PC-3 (cell line): ENCODE data around the gene SIVA1. TPM values are rescaled to one million over a fixed set of nuclear protein-coding genes. Genes with fewer than 3 reads are reported as not detected.

ENCODE experiments used
- ATAC-seq: fragments of 200-7000 bp; cut with Tn5 transposase; 2 replicates; pipeline ENCODE4 v1.9.1; 2020; ENCODE audit warnings: mild to moderate bottlenecking, moderate library complexity
- BruUV-seq: library from RNA; stranded (reverse); fragments of 400-500 nt; replicated peaks from 2 replicates; lab custom pipeline; 2021; lab: Mats Ljungman, UMichigan
- CTCF ChIA-PET: fragments of 300-600 bp; sonication (Branson Sonifier 250); formaldehyde crosslinking; loops from one replicate; lab custom pipeline; 2022; ENCODE audit warnings: antibody characterized with exemption; lab: Charles Lee
- POLR2A ChIA-PET: fragments of 300-600 bp; sonication (Branson Sonifier 250); formaldehyde crosslinking; loops from one replicate; lab custom pipeline; 2022; ENCODE audit warnings: antibody characterized with exemption; ENCODE audit not compliant: unreplicated experiment; lab: Charles Lee
- DNase-seq: peaks from one replicate; pipeline ENCODE4 v3.0.0-alpha.2; 2015
- H2AFZ ChIP-seq: fragments of 300-600 bp; sonication (generic); 2 replicates; pipeline ENCODE4 v1.6.0; 2016; ENCODE audit warnings: antibody characterized with exemption, low read length
- H3F3A ChIP-seq: fragments of 300-600 bp; sonication (generic); one replicate; pipeline ENCODE4 v1.6.0; 2017; ENCODE audit warnings: antibody characterized with exemption, low read length, control low read depth, mild to moderate bottlenecking; ENCODE audit not compliant: unreplicated experiment
- H3K27ac ChIP-seq: fragments of 300-600 bp; sonication (generic); 2 replicates; pipeline ENCODE4 v1.5.1; 2016; ENCODE audit warnings: mild to moderate bottlenecking, low read length
- H3K27me3 ChIP-seq: fragments of 300-600 bp; sonication (generic); 2 replicates; pipeline ENCODE4 v1.6.1; 2016; ENCODE audit warnings: low read length, mixed read lengths
- H3K36me3 ChIP-seq: fragments of 300-600 bp; sonication (generic); 2 replicates; pipeline ENCODE4 v1.6.1; 2016; ENCODE audit warnings: low read depth, mixed run types, low read length, mixed read lengths
- H3K4me1 ChIP-seq: fragments of 300-600 bp; sonication (generic); 2 replicates; pipeline ENCODE4 v1.5.1; 2016; ENCODE audit warnings: low read length; ENCODE audit not compliant: insufficient read depth
- H3K4me2 ChIP-seq: fragments of 300-600 bp; sonication (generic); 2 replicates; pipeline ENCODE4 v1.6.0; 2016; ENCODE audit warnings: low read length
- H3K4me3 ChIP-seq: fragments of 300-600 bp; sonication (generic); 2 replicates; pipeline ENCODE4 v1.5.1; 2016; ENCODE audit warnings: mild to moderate bottlenecking, low read length, mixed read lengths
- H3K79me2 ChIP-seq: fragments of 300-600 bp; sonication (generic); 2 replicates; pipeline ENCODE4 v1.6.1; 2017; ENCODE audit warnings: low read length, mixed read lengths
- H3K9ac ChIP-seq: fragments of 300-600 bp; sonication (generic); 2 replicates; pipeline ENCODE4 v1.6.0; 2016; ENCODE audit warnings: mild to moderate bottlenecking, low read length
- H3K9me2 ChIP-seq: fragments of 300-600 bp; sonication (generic); replicated peaks from 2 replicates; pipeline ENCODE4 v1.6.1; 2016; ENCODE audit warnings: mixed run types, low read length, mixed read lengths
- H3K9me3 ChIP-seq: fragments of 300-600 bp; sonication (generic); 2 replicates; pipeline ENCODE4 v1.6.1; 2016; ENCODE audit warnings: low read length, mixed read lengths
- H4K20me1 ChIP-seq: fragments of 300-600 bp; sonication (generic); 2 replicates; pipeline ENCODE4 v1.6.1; 2016; ENCODE audit warnings: low read length, mixed read lengths
- CTCF ChIP-seq: fragments of 300-600 bp; sonication (generic); conservative IDR thresholded peaks from 2 replicates; pipeline ENCODE4 v1.5.1; 2017; ENCODE audit warnings: antibody characterized with exemption, low read depth, mild to moderate bottlenecking, low read length
- EZH2 ChIP-seq: fragments of 300-600 bp; sonication (generic); IDR thresholded peaks from one replicate; pipeline ENCODE4 v1.6.1; 2017; ENCODE audit warnings: antibody characterized with exemption, mild to moderate bottlenecking, low read length; ENCODE audit not compliant: unreplicated experiment
- EZH2phosphoT487 ChIP-seq: fragments of 300-600 bp; sonication (generic); IDR thresholded peaks from 2 replicates; pipeline ENCODE4 v1.6.1; 2018; ENCODE audit warnings: mild to moderate bottlenecking, antibody characterized with exemption, low read length, borderline replicate concordance
- intact Hi-C: fragments of 100-400 bp; cut with micrococcal nuclease; formaldehyde crosslinking; loops from 2 replicates; pipeline ENCODE4 v1.9.0; 2023
- total RNA-seq: library from RNA; depleted of rRNA; stranded (reverse); fragments of >200 nt; gene quantifications from 2 replicates; pipeline ENCODE4 v1.2.3, GENCODE V29; 2014

Gene SIVA1
- total RNA-seq, 1 experiment from 2014 or later: 375 TPM

DNA sequence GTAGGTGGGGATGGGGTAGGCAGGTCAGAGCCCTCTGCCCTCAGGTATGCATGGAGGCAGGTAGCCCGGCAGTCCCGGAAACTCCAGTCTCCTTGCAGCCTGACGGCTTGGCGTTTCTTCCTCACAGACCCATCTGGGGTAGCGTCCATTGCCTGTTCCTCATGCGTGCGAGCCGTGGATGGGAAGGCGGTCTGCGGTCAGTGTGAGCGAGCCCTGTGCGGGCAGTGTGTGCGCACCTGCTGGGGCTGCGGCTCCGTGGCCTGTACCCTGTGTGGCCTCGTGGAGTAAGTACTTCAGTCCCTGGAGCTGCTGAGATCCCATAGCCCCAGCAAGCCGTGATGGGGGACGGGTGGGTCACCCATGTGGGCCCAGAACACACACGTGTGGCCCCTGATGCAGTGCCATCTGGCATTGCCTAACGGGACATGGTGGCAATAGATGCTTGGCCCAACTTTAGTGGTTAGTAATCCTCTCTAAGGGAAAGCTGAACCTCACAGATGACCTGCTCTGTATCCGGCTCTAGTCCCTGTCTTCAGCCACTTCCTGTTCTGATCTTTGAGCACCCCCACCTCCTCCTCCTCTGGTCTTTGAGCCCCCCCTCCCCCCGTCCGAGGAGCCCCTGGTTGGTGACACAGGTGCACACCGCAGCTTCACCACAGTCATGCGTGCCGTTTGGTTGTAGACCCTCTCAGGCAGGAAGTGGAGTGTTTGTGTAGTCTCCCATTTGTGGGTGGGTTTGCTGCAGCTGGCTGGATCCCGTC, 3.7 kb downstream of the SIVA1 start:
- Histone ChIP-seq H2AFZ (no peak overlapping the region), H3K79me2 (peaks cover 49% of the 10 kb centered on the region), H3K4me3 (no peak overlapping the region), H3K4me1 (peaks cover 15% of the 10 kb centered on the region; the same call in 1 of the 2 replicates), H3K27me3 (no peaks in the 10 kb centered on the region), H3K27ac (no peak overlapping the region), H3K9ac (no peak overlapping the region), H3K4me2 (no peak overlapping the region), H3K9me2 (no peaks in the 10 kb centered on the region), H3F3A (no peaks in the 10 kb centered on the region), H4K20me1 (peaks cover 23% of the 10 kb centered on the region), H3K9me3 (no peaks in the 10 kb centered on the region), H3K36me3 (peaks cover 30% of the 10 kb centered on the region)
- ChIA-PET POLR2A (no interaction called here), CTCF (no interaction called here)
- no peak for TF ChIP-seq EZH2phosphoT487
- TF ChIP-seq CTCF: no peak
- ATAC-seq (no peak), DNase-seq (no peak)
- BruUV-seq: no TSS peak
- intact Hi-C loops: no loop called here

GRCh38 chr14:104757238-104757585, 4.3 kb downstream of the SIVA1 start:
- intact Hi-C loops: no loop called here
- Histone ChIP-seq H3K27me3 (no peaks in the 10 kb centered on the region), H3K4me3 (no peak overlapping the region), H3F3A (no peaks in the 10 kb centered on the region), H3K9me3 (no peaks in the 10 kb centered on the region), H3K9me2 (no peaks in the 10 kb centered on the region), H3K79me2 (peaks cover 49% of the 10 kb centered on the region), H3K27ac (no peak overlapping the region), H4K20me1 (peaks cover 23% of the 10 kb centered on the region), H3K9ac (no peak overlapping the region), H3K4me2 (no peak overlapping the region), H2AFZ (no peak overlapping the region), H3K4me1 (peaks cover 12% of the 10 kb centered on the region; the same call in 1 of the 2 replicates), H3K36me3 (peaks cover 30% of the 10 kb centered on the region)
- ChIA-PET POLR2A (no interaction called here), CTCF (no interaction called here)
- no peak for ATAC-seq
- TF ChIP-seq EZH2phosphoT487 (no peak), CTCF (no peak), EZH2 (no peak)
- no peak for DNase-seq
- BruUV-seq: no TSS peak

DNA sequence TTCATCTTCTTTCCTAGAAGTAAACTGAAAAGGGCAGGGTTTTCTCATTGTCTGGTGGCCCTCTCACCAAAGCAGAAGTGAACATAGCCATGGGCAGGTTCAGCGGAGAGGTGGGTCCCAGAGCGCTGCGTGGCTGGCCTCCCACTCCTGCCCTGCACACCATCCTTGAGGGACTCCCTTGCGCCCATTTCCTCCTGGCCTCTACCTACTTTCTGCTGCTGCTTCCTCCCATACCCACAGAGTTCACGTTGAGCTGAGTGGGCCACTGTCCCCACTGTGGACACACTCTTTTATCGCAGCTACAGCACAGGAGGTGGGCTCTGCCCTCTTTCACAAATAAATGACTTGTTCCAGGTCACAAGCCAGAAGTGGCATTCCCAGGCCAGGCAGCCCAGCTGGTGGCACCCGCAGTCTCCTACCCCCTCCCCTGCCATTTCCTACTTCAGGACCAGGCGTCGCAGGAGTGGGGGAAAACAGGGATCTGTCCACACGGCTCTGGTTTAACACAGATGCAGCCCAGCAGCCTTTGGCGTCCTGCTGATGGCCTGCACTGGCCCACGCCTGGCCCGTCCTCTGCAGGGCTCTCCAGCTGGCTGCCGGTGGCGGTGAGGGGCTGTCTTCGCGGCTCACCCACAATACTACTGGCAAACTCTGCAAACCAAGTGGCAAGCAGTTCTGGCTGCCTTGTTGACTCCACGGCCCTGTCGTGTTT, 4.9 kb downstream of the SIVA1 start:
- no peak overlapping the region for H3K4me2 ChIP-seq
- no peak overlapping the region for H2AFZ ChIP-seq
- H4K20me1 ChIP-seq: peaks cover 23% of the 10 kb centered on the region
- H3F3A ChIP-seq: no peaks in the 10 kb centered on the region
- peaks cover 49% of the 10 kb centered on the region for H3K79me2 ChIP-seq
- no peak overlapping the region for H3K9ac ChIP-seq
- H3K4me3 ChIP-seq: no peak overlapping the region
- peaks cover 30% of the 10 kb centered on the region for H3K36me3 ChIP-seq
- BruUV-seq: no TSS peak
- intact Hi-C loops: no loop called here
- ChIA-PET CTCF (no interaction called here), POLR2A (no interaction called here)
- ATAC-seq: no peak
- peaks cover 11% of the 10 kb centered on the region; the same call in 1 of the 2 replicates for H3K4me1 ChIP-seq
- no peaks in the 10 kb centered on the region for H3K9me2 ChIP-seq
- no peaks in the 10 kb centered on the region for H3K27me3 ChIP-seq
- no peak overlapping the region for H3K27ac ChIP-seq
- no peaks in the 10 kb centered on the region for H3K9me3 ChIP-seq
- DNase-seq: no peak
- no peak for TF ChIP-seq CTCF
- TF ChIP-seq EZH2phosphoT487: no peak
- no peak for TF ChIP-seq EZH2
